Body of pancreas (tissue), 4 donors: ENCODE measurements around the gene PDCD1. TPM values are rescaled to one million over a fixed set of nuclear protein-coding genes. Genes with fewer than 3 reads are reported as not detected.

Experiments
- ATAC-seq: fragments of 150-250 bp; one replicate; pipeline ENCODE4 v1.9.1; 2016
- DNase-seq, 4 donors: peaks; one replicate each; pipeline ENCODE4 v3.0.0-alpha.2; 2019
- H3K27ac ChIP-seq, 4 donors: fragments of 200-600 bp; sonication (generic); 1 replicate in 3 of 4; 2 replicates in 1 of 4; pipeline versions ENCODE4 v1.5.1 to v1.6.1; 2016 to 2019; ENCODE audit warnings: mild to moderate bottlenecking in 1 of 4, mixed read lengths in 1 of 4, moderate library complexity in 1 of 4
- H3K27me3 ChIP-seq, 2 donors: fragments of 200-600 bp; sonication (generic); one replicate each; pipeline ENCODE4 v1.6.0; 2016; ENCODE audit warnings: mild to moderate bottlenecking in 1 of 2
- H3K36me3 ChIP-seq, 2 donors: fragments of 200-600 bp; sonication (generic); replicated peaks in 1 of 2; 2 replicates each; pipeline ENCODE4 v1.5.1; 2016; ENCODE audit warnings: low read depth in 2 of 2; ENCODE audit not compliant: insufficient read depth in 1 of 2
- H3K4me1 ChIP-seq: fragments of 200-600 bp; sonication (generic); one replicate; pipeline ENCODE4 v1.6.0; 2016
- H3K4me3 ChIP-seq, 2 donors: fragments of 200-600 bp; sonication (generic); 1 replicate in 1 of 2; 2 replicates in 1 of 2; pipeline ENCODE4 v1.5.1; 2016 to 2019
- H3K9me3 ChIP-seq, 3 donors: fragments of 200-600 bp; sonication (generic); 1 replicate in 2 of 3; 2 replicates in 1 of 3; pipeline ENCODE4 v1.5.1; 2016
- CTCF ChIP-seq, 7 experiments: fragments of 450-650 bp in 4 of 7; fragments of 200-600 bp in 3 of 7; sonication (generic) in 3 of 7; IDR thresholded peaks; one replicate each; pipeline ENCODE4 v1.5.1; 2016 to 2019; ENCODE audit warnings: antibody characterized with exemption in 7 of 7
- POLR2A ChIP-seq, 3 donors: fragments of 450-650 bp; IDR thresholded peaks; one replicate each; pipeline ENCODE4 v1.6.1; 2016; ENCODE audit warnings: antibody characterized with exemption in 3 of 3, mild to moderate bottlenecking in 2 of 3
- whole genome bisulfite sequencing, 2 donors: methylation state at CpG; one replicate each; pipeline ENCODE4 v1.1.5; 2017; 5-methylcytosine and 5-hydroxymethylcytosine counted together
- intact Hi-C: fragments of 100-400 bp; cut with DNase I; formaldehyde crosslinking; loops from one replicate; pipeline ENCODE4 v1.15.1; 2023
- total RNA-seq, 2 donors: library from RNA; depleted of rRNA; stranded (reverse); fragments of >200 nt; gene quantifications; one replicate each; pipeline ENCODE4 v1.1.0, GENCODE V29; 2016

Gene PDCD1
- total RNA-seq, 2 donors from 2014 or later: 0.99 to 1.3 TPM

DNA sequence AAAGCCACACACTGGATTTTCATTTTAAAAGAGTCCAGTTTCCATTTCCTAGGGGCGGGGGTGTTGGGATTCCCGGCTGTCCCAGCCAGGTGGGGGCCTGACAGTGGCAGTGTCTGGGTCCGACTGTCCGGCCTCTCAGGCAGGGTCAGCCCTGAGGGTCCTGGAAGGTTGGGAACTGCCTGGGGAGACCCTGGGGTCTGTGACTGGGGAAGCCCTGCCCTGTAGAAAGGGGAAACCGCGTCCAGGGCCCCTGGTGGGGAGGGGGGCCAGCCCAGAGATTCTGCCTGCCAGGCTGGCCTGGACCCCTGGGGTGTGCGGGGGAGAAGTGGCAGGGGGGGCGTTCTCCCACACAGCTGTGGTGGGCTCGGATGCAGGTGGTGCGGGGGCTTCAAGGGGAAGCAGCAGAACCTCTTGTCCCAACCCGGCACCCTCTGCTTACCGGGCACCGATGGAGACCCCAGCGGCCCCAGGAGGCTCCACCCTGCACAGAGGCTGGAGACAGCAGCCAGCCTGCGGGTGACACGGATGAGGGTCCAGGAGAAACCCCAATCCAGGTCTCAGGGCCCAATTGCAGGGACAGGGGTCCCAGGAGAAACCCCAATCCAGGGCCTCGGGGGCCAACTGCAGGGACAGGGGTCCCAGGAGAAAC lies 15.7 kb upstream of the PDCD1 start:
- no peak overlapping the region for H3K27ac ChIP-seq
- no peak for DNase-seq
- no peaks in the 10 kb centered on the region for H3K27me3 ChIP-seq
- no peaks in the 10 kb centered on the region for H3K36me3 ChIP-seq
- no peaks in the 10 kb centered on the region for H3K9me3 ChIP-seq
- no peaks in the 10 kb centered on the region for H3K4me1 ChIP-seq
- intact Hi-C loops: no loop called here
- H3K4me3 ChIP-seq: no peak overlapping the region
- no peak for ATAC-seq
- 74 to 86% methylated on average over 6 to 14 of the region's 17 CpGs for WGBS, 2 donors
- no peak for TF ChIP-seq CTCF (IDR thresholded peaks at IDR 0.05)
- no peak for TF ChIP-seq POLR2A (IDR thresholded peaks at IDR 0.05)

- H3K4me1 ChIP-seq: peaks cover 2% of the 10 kb centered on the region
- H3K27me3 ChIP-seq: no peaks in the 10 kb centered on the region
- no peak overlapping the region for H3K4me3 ChIP-seq
- ATAC-seq: no peak
- H3K27ac ChIP-seq: no peak overlapping the region
- no peak for DNase-seq
- intact Hi-C loops: no loop called here
- 94 to 96% methylated on average over 5 to 7 of the region's 7 CpGs for WGBS, 2 donors
- H3K9me3 ChIP-seq: no peaks in the 10 kb centered on the region
- no peak for TF ChIP-seq POLR2A (IDR thresholded peaks at IDR 0.05)
- TF ChIP-seq CTCF (IDR thresholded peaks at IDR 0.05): no peak
- no peaks in the 10 kb centered on the region for H3K36me3 ChIP-seq
Measured at GRCh38 chr2:241873803-241874110, 15.1 kb upstream of the PDCD1 start.

DNA sequence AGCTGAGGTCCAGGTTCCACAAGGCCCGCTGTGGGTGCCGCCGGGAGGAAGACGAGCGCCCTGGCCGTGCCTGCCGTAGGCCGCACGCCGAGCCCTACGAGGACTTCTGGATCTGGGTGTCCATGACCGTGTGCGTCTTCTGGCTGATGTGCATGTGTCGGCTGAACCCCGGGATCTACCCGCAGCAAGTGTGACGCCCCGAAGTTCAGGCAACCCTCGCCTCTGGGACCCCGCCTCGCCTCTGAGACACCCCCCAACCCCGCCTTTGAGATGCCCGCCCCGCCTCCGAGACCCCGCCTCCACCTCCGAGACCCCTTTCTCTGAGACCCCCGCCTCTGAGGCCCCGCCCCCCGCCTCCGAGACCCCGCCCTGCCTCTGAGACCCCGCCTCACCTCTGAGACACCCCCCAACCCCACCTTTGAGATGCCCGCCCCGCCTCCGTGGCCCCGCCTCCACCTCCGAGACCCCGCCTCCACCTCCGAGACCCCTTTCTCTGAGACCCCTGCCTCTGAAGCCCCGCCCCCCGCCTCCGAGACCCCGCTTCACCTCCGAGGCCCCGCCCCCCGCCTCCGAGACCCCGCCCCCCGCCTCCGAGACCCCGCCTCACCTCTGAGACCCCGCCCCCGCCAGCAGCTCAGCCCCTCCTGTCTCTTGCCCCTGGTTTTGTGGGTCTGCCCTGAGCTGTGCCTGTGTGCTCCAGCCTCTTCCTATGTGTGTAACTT lies 14.5 kb upstream of the PDCD1 start:
- Histone ChIP-seq H3K27ac (no peak overlapping the region), H3K4me3 (no peak overlapping the region), H3K4me1 (peaks cover 6% of the 10 kb centered on the region), H3K36me3 (no peaks in the 10 kb centered on the region), H3K27me3 (no peaks in the 10 kb centered on the region), H3K9me3 (no peaks in the 10 kb centered on the region)
- WGBS, 2 donors: 80 to 83% methylated on average over 39 to 41 of the region's 54 CpGs
- ATAC-seq (no peak), DNase-seq (no peak)
- intact Hi-C loops: no loop called here
- no peak for TF ChIP-seq CTCF (IDR thresholded peaks at IDR 0.05)
- no peak for TF ChIP-seq POLR2A (IDR thresholded peaks at IDR 0.05)

GRCh38 chr2:241872313-241872642 lies 13.6 kb upstream of the PDCD1 start:
- ATAC-seq: no peak
- no peaks in the 10 kb centered on the region for H3K36me3 ChIP-seq
- H3K27me3 ChIP-seq: no peaks in the 10 kb centered on the region
- H3K4me3 ChIP-seq: no peak overlapping the region
- no peak overlapping the region for H3K27ac ChIP-seq
- DNase-seq: no peak
- 89 to 91% methylated on average over 5 to 12 of the region's 15 CpGs for WGBS, 2 donors
- TF ChIP-seq POLR2A (IDR thresholded peaks at IDR 0.05): no peak
- no peak for TF ChIP-seq CTCF (IDR thresholded peaks at IDR 0.05)
- H3K4me1 ChIP-seq: peaks cover 6% of the 10 kb centered on the region
- no peaks in the 10 kb centered on the region for H3K9me3 ChIP-seq
- intact Hi-C loops: no loop called here
